Brain microvascular endothelial cell (primary cell): ENCODE measurements around the gene CDK2.
A peak's percentile ranks its signal among the peaks of the same experiment; 100 is the strongest.
"Not testable (repeated sequence)": the region's sequence is repeated elsewhere in the genome, so short reads cannot be mapped to it uniquely, and the experiment has no call there.

Experiments used
- DNase-seq: peaks from one replicate; pipeline ENCODE4 v3.0.0-alpha.2; 2020
- H3K27ac ChIP-seq: fragments of 250-450 bp; sonication (Bioruptor Pico); 2 replicates; pipeline ENCODE4 v1.5.1; 2020; ENCODE audit warnings: mild to moderate bottlenecking, moderate library complexity
- H3K27me3 ChIP-seq: fragments of 250-450 bp; sonication (Bioruptor Pico); replicated peaks from 2 replicates; pipeline ENCODE4 v1.5.1; 2020; ENCODE audit warnings: mild to moderate bottlenecking
- H3K36me3 ChIP-seq: fragments of 250-450 bp; sonication (Bioruptor Pico); replicated peaks from 2 replicates; pipeline ENCODE4 v1.5.1; 2020; ENCODE audit warnings: mild to moderate bottlenecking
- H3K4me3 ChIP-seq: 2 replicates; pipeline ENCODE4 v1.5.1; 2011; ENCODE audit warnings: low read depth, mild to moderate bottlenecking, control low read depth, low read length, moderate library complexity
- CTCF ChIP-seq: IDR thresholded peaks from 2 replicates; pipeline ENCODE4 v1.5.1; 2011; ENCODE audit warnings: low read depth, mild to moderate bottlenecking, moderate library complexity, low read length, control low read depth, inconsistent platforms; ENCODE audit errors: missing control alignments
- in situ Hi-C: cut with HindIII; loops from 2 replicates; pipeline ENCODE4 v1.10.0; 2017; ENCODE audit warnings: low sequenced_read_pairs, low pct_ligation_motif_present

Gene CDK2

GRCh38 chr12:55966408-55967281 lies at the start of gene CDK2:
Gene CDK2, plus strand, starts transcription at chr12:55966830. Its CDS starts 179 bp downstream, at chr12:55967009.
- Histone ChIP-seq H3K27me3 (no peaks in the 10 kb centered on the region), H3K4me3 (peak within 1 kb of the TSS; percentile 84), H3K27ac (peak within 1 kb of the TSS; percentile 68), H3K36me3 (no peaks in the 10 kb centered on the region)
- TF ChIP-seq CTCF = no peak
- DNase-seq = peak; percentile 74
- in situ Hi-C loops = no loop called here

DNA sequence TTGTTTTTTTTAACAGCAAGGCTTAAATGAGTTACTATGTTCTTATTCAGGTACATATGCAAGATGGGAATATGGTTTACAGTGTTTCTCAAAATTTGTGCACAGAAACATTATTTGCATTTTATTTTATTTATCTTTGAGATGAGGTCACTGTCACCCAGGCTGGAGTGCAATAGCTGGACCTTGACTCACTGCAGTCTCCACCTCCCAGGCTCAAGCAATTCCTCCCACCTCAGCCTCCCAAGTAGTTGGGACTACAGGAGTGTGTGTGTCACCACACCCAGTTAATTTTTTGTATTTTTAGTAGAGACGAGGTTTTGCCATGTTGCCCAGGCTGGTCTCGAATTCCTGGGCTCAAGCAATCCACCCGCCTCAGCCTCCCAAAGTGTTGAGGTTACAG lies 47.6 kb upstream of the CDK2 start:
- peak; percentile 76 for DNase-seq
- in situ Hi-C loops, H3K4me3 ChIP-seq, H3K36me3 ChIP-seq, H3K27me3 ChIP-seq, H3K27ac ChIP-seq: not testable (repeated sequence)

GRCh38 chr12:55922126-55922525 lies 44.5 kb upstream of the CDK2 start:
- Histone ChIP-seq H3K27ac (no peak overlapping the region), H3K4me3 (no peak overlapping the region)
- in situ Hi-C loops = no loop called here

DNA sequence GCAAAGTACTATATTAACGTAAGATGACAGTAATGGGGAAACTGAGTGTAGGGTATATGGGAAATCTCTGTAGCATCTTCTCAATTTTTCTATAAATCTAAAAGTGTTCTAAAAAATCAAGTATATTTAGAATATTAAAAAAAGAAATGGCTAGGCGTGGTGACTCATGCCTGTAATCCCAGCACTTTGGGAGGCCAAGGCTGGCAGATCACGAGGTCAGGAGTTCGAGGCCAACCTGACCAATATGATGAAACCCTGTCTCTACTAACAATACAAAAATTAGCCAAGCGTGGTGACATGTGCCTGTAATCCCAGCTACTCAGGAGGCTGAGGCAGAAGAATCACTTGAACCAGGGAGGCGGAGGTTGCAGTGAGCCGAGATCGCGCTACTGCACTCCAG lies 43.0 kb upstream of the CDK2 start:
- H3K36me3 ChIP-seq, H3K27me3 ChIP-seq, H3K27ac ChIP-seq, H3K4me3 ChIP-seq, DNase-seq, in situ Hi-C loops: not testable (repeated sequence)

More at GRCh38 chr12:55922126-55922525, 44.5 kb upstream of the CDK2 start:
- H3K27me3 ChIP-seq = no peaks in the 10 kb centered on the region
- no peak for DNase-seq
- peaks cover 4% of the 10 kb centered on the region for H3K36me3 ChIP-seq
- TF ChIP-seq CTCF = no peak

DNA sequence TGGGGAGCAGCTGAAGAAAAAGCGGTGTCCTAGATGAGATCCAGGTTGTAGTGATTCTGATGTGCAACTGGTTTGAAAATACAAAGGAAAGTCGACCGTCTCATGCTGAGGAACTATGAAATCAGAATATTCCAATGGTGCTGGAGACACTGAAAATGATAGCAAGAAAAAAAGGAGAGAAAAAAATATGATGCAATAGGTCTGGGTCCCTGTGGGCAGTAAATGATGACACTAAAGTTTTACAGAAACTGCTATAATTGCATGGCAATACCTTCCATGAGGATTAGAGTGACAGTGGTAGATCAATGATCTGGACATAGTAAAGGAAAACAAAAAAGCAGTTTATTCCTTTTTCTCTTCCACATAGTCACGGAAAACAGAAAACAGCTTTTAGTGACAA lies 41.3 kb upstream of the CDK2 start:
- no peak for TF ChIP-seq CTCF
- in situ Hi-C loops = no loop called here

DNA sequence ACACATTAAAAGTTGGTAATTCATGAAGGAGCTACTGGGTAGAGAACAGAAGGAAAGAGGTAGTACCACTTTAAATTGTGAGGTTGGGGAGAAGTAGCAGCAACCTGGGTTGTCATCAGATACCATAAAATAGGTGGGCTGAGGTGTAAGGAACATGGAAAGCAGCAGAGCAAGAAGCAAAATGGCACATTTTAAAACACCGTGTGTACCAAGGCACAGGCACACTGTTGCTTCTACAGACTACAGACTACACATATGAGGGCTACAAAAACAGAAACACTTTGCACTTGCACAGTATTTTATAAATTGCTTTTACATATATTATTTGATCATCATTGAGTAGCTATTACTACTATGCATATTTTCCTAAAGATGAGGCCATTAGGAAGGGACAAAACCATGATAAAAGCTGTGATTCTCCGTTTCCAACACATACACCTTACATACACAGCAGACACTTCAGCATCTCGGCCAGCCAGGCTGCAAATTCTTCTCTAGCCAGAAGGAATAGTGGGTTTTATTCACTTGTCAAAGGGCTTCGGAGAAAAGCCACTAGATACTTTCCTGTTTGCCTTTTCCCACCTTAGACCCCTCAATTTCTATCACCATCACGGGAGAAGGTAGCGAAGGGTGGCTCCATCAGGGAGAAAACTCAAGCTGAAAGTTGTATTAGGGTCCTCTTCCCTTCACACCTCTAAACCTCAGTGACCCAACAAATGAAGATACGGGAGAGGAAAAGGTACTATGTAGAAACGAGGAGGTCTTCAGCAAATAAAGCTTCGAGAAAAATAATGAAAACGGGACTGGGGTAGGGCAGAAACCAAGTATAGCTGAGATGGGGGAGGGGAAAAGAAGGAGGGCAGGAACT lies 40.5 kb upstream of the CDK2 start:
- Histone ChIP-seq H3K4me3 (peak overlapping the region; percentile 94), H3K27me3 (no peaks in the 10 kb centered on the region), H3K36me3 (peaks cover 4% of the 10 kb centered on the region), H3K27ac (peak overlapping the region; percentile 76)
- in situ Hi-C loops = no loop called here
- no peak for DNase-seq
- no peak for TF ChIP-seq CTCF

More for the DNA sequence above, 41.3 kb upstream of the CDK2 start:
- H3K4me3 ChIP-seq = no peak overlapping the region
- H3K36me3 ChIP-seq = peaks cover 4% of the 10 kb centered on the region
- H3K27me3 ChIP-seq = no peaks in the 10 kb centered on the region
- H3K27ac ChIP-seq = no peak overlapping the region
- no peak for DNase-seq
